ENCODE measurements around the gene SHC4. TPM values are rescaled to one million over a fixed set of nuclear protein-coding genes. Genes with fewer than 3 reads are reported as not detected.

The SHC4 gene
- total RNA-seq, 2 donors from 2014 or later = 0.29 to 0.58 TPM

DNA sequence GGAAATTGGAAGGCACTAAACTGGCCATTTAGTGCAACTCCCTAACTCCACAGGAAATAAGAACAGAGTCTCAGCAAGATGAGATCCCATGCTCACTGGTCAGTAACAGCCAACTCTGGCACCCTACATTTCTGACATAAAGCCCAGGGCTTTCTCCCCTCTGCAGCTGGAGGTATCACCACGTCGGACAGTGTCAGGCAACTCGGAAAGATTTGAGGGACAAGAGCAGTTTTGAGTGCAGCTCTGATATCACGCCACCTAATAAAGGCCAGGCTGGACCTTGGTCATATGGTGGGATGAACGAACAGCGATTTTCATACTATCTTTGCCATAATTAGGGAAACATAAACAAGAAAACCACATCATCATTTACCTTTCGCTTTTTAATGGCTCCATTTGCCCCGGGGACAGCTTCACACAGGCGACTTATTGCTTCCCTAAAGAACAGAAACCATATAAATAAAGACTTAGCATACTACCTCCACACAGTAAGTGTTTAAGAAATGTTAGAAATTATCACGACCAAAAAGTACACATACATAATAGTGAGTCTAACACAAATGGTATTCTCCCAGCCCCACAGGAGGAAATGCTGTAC is 73.2 kb downstream of the SHC4 start:
- no peak overlapping the region for H3K27ac ChIP-seq (ENCODE audit: low read depth, low read length)
- no peaks in the 10 kb centered on the region for H3K27me3 Mint-ChIP-seq (ENCODE audit: insufficient read depth)
- H3K9me3 ChIP-seq (ENCODE audit: control insufficient read depth, low read length) = no peaks in the 10 kb centered on the region
- no peaks in the 10 kb centered on the region for H3K9me3 Mint-ChIP-seq
- H3K36me3 ChIP-seq (ENCODE audit: control insufficient read depth, insufficient read depth, low read length) = no peaks in the 10 kb centered on the region
- no peak for TF ChIP-seq CTCF (conservative IDR thresholded peaks at IDR 0.05)
- H3K27ac Mint-ChIP-seq = no peak overlapping the region
- no peaks in the 10 kb centered on the region for H3K4me1 Mint-ChIP-seq
- no peaks in the 10 kb centered on the region for H3K4me1 ChIP-seq (ENCODE audit: control insufficient read depth, insufficient read depth, low read length)
- H3K9ac ChIP-seq (ENCODE audit: extremely low read depth, low read length, poor library complexity, severe bottlenecking) = no peak overlapping the region
- H3K4me3 ChIP-seq (ENCODE audit: low read length) = no peak overlapping the region
- DNase-seq = no peak
- H3K27me3 ChIP-seq (ENCODE audit: control insufficient read depth, insufficient read depth, low read length, poor library complexity, severe bottlenecking) = no peaks in the 10 kb centered on the region
- H3K36me3 Mint-ChIP-seq (ENCODE audit: low read depth) = no peaks in the 10 kb centered on the region
- H3K4me3 Mint-ChIP-seq = no peak overlapping the region
- WGBS, 2 experiments (ENCODE audit: insufficient coverage in 1 of 2, insufficient read length in 1 of 2) = 91 to 93% methylated on average over 4 to 10 of the region's 10 CpGs

GRCh38 chr15:48889925-48890324 is 73.8 kb downstream of the SHC4 start:
- H3K36me3 Mint-ChIP-seq (ENCODE audit: low read depth) = no peaks in the 10 kb centered on the region
- Histone ChIP-seq H3K9ac (ENCODE audit: extremely low read depth, low read length, poor library complexity, severe bottlenecking) (no peak overlapping the region), H3K4me3 (ENCODE audit: low read length) (no peak overlapping the region), H3K4me1 (ENCODE audit: control insufficient read depth, insufficient read depth, low read length) (no peaks in the 10 kb centered on the region), H3K9me3 (ENCODE audit: control insufficient read depth, low read length) (no peaks in the 10 kb centered on the region), H3K36me3 (ENCODE audit: control insufficient read depth, insufficient read depth, low read length) (no peaks in the 10 kb centered on the region), H3K27me3 (ENCODE audit: control insufficient read depth, insufficient read depth, low read length, poor library complexity, severe bottlenecking) (no peaks in the 10 kb centered on the region), H3K27ac (ENCODE audit: low read depth, low read length) (no peak overlapping the region)
- no peak for TF ChIP-seq CTCF (conservative IDR thresholded peaks at IDR 0.05)
- no peaks in the 10 kb centered on the region for H3K9me3 Mint-ChIP-seq
- no peak overlapping the region for H3K4me3 Mint-ChIP-seq
- no peak overlapping the region for H3K27ac Mint-ChIP-seq
- H3K27me3 Mint-ChIP-seq (ENCODE audit: insufficient read depth) = no peaks in the 10 kb centered on the region
- 98% methylated on average over 3 of the region's 3 CpGs; no CpG with 5 or more reads in 1 of the 2 experiments for WGBS, 2 experiments (ENCODE audit: insufficient coverage in 1 of 2, insufficient read length in 1 of 2)
- no peak for DNase-seq
- H3K4me1 Mint-ChIP-seq = no peaks in the 10 kb centered on the region

DNA sequence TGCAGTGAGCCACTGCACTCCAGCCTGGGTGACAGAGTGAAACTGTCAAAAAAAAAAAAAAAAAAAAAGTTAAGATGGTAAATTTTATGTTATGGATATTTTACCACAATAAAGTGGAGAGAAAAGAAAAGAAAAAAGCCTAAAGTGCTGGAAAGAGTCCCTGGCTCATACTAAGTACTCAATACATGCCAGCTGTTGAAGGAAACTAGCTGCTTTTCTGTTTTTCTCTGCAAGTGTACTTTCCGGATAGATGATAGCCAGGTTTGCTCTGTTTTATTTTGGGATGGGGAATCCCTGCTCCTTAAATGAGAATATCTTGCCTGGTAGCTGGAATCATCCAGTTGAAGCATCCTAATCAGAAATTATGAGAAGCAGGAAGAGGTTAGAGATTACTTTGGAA is 74.9 kb downstream of the SHC4 start:
- H3K9ac ChIP-seq (ENCODE audit: extremely low read depth, low read length, poor library complexity, severe bottlenecking) = no peak overlapping the region
- no peaks in the 10 kb centered on the region for H3K4me1 Mint-ChIP-seq
- no peaks in the 10 kb centered on the region for H3K36me3 Mint-ChIP-seq (ENCODE audit: low read depth)
- no peaks in the 10 kb centered on the region for H3K4me1 ChIP-seq (ENCODE audit: control insufficient read depth, insufficient read depth, low read length)
- 87% methylated on average over 1 of the region's 1 CpG; no CpG with 5 or more reads in 1 of the 2 experiments for WGBS, 2 experiments (ENCODE audit: insufficient coverage in 1 of 2, insufficient read length in 1 of 2)
- no peaks in the 10 kb centered on the region for H3K27me3 Mint-ChIP-seq (ENCODE audit: insufficient read depth)
- H3K9me3 Mint-ChIP-seq = no peaks in the 10 kb centered on the region
- no peaks in the 10 kb centered on the region for H3K36me3 ChIP-seq (ENCODE audit: control insufficient read depth, insufficient read depth, low read length)
- H3K27me3 ChIP-seq (ENCODE audit: control insufficient read depth, insufficient read depth, low read length, poor library complexity, severe bottlenecking) = no peaks in the 10 kb centered on the region
- H3K4me3 Mint-ChIP-seq = no peak overlapping the region
- H3K27ac Mint-ChIP-seq = no peak overlapping the region
- no peak for TF ChIP-seq CTCF (conservative IDR thresholded peaks at IDR 0.05)
- DNase-seq = no peak
- H3K4me3 ChIP-seq (ENCODE audit: low read length) = no peak overlapping the region
- H3K27ac ChIP-seq (ENCODE audit: low read depth, low read length) = no peak overlapping the region
- H3K9me3 ChIP-seq (ENCODE audit: control insufficient read depth, low read length) = no peaks in the 10 kb centered on the region

Measured in endodermal cell (in vitro differentiated cells).